Stomach (tissue), 9 donors: ENCODE results near the gene NRAP. TPM values are rescaled to one million over a fixed set of nuclear protein-coding genes. Genes with fewer than 3 reads are reported as not detected.

Experiments
- DNase-seq, 2 donors: peaks; one replicate each; pipeline versions ENCODE4 v3.0.0 to v3.0.0-alpha.2; 2013 to 2019
- H3K27ac ChIP-seq, 5 donors: fragments of 200-600 bp in 4 of 5; sonication (generic) in 4 of 5; one replicate each; pipeline ENCODE4 v1.5.1; 2013 to 2019; ENCODE audit warnings: mild to moderate bottlenecking in 1 of 5, moderate library complexity in 1 of 5
- H3K27me3 ChIP-seq, 3 donors: fragments of 200-600 bp; sonication (generic); one replicate each; pipeline ENCODE4 v1.5.1; 2017 to 2019; ENCODE audit warnings: mixed run types in 1 of 3
- H3K36me3 ChIP-seq, 4 donors: fragments of 200-600 bp; sonication (generic); 1 replicate in 3 of 4; 2 replicates in 1 of 4; pipeline ENCODE4 v1.5.1; 2016 to 2019
- H3K4me1 ChIP-seq, 4 donors: fragments of 200-600 bp; sonication (generic); one replicate each; pipeline ENCODE4 v1.5.1; 2016 to 2019
- H3K4me3 ChIP-seq, 4 donors: fragments of 200-600 bp; sonication (generic) in 3 of 4; one replicate each; pipeline ENCODE4 v1.5.1; 2016 to 2019; ENCODE audit warnings: mild to moderate bottlenecking in 1 of 4
- H3K9me3 ChIP-seq, 4 donors: fragments of 200-600 bp; sonication (generic); one replicate each; pipeline ENCODE4 v1.5.1; 2016 to 2019
- EP300 ChIP-seq: sonication (generic); formaldehyde crosslinking; IDR thresholded peaks from one replicate; pipeline ENCODE4 v1.6.1; 2017; ENCODE audit warnings: antibody characterized with exemption
- POLR2A ChIP-seq, 4 donors: fragments of 450-650 bp; IDR thresholded peaks; one replicate each; pipeline ENCODE4 v1.6.1; 2016; ENCODE audit warnings: antibody characterized with exemption in 4 of 4, control low read depth in 2 of 4, mild to moderate bottlenecking in 1 of 4, moderate library complexity in 1 of 4
- POLR2AphosphoS5 ChIP-seq, 3 donors: sonication (generic); formaldehyde crosslinking; IDR thresholded peaks; one replicate each; pipeline ENCODE4 v1.6.1; 2016; ENCODE audit warnings: antibody characterized with exemption in 3 of 3
- WGBS, 5 donors: extraction: QIAGEN DNeasy Blood & Tissue Kit in 3 of 5; methylation state at CpG; one replicate each; pipeline versions ENCODE4 v1.1.5 to v1.1.7; 2013 to 2018; 5-methylcytosine and 5-hydroxymethylcytosine counted together
- intact Hi-C: fragments of 100-400 bp; cut with DNase I; formaldehyde crosslinking; loops from one replicate; pipeline ENCODE4 v1.15.1; 2023; ENCODE audit warnings: low total_unique reads
- polyA plus RNA-seq, 3 donors: library from polyadenylated mRNA; stranded (reverse); fragments of 200-250 nt; gene quantifications; one replicate each; pipeline ENCODE4 v1.2.3, GENCODE V29; 2013
- total RNA-seq, 5 donors: library from RNA; depleted of rRNA; stranded (reverse); fragments of >200 nt; gene quantifications; one replicate each; pipeline versions ENCODE4 v1.1.0 to v1.2.3, GENCODE V29; 2014 to 2016
- TF ChIP-seq, protein P1 (sequence below), 7 experiments: fragments of 450-650 bp in 4 of 7; fragments of 200-600 bp in 3 of 7; sonication (generic) in 3 of 7; IDR thresholded peaks; one replicate each; pipeline ENCODE4 v1.5.1; 2016 to 2019; ENCODE audit warnings: antibody characterized with exemption in 7 of 7, control low read depth in 2 of 7, mild to moderate bottlenecking in 1 of 7
- donor health status: healthy with polysubstance abuse.
- donor health status: Bipolar disorder and iron deficiency.
- donor health status: healthy.

The NRAP gene
- total and polyA plus RNA-seq, 8 donors: 0.03 to 0.92 (median 0.19) TPM; not detected in 4

DNA sequence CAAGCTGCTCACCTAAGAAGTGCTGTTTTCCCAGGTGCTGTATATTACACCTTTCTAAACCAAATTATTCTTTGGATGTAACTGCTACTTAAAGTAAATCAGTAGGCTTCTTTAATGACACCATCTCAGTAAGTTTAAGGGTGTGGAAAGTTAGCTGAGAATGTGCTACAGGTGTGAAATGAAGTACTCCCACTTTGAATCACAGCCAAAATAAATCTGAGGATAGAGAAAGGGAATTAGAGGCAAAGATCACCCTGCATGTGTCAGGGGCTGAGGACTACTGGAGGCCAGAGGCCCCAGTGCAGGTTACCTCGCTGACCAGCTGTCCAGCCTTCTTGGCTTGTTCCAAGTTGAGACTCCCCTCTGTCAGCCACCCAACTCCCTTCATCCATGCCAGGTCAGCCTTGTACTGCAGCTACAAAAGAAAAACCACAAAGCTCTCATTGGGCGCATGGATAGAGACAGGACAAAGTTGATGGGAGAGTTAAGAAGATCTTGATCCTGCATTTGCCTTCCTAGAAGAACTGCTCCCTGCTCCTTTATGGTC lies 35.2 kb downstream of the NRAP start:
- peaks cover 0 to 12% (median 0%) of the 10 kb centered on the region in 3 donors for H3K27me3 ChIP-seq
- 76 to 93% (median 82%) methylated on average over 2 of the region's 2 CpGs for WGBS, 5 donors
- peaks cover 0 to 21% (median 9%) of the 10 kb centered on the region in 4 donors for H3K4me1 ChIP-seq
- TF ChIP-seq EP300: no peak
- TF ChIP-seq, protein P1, sequence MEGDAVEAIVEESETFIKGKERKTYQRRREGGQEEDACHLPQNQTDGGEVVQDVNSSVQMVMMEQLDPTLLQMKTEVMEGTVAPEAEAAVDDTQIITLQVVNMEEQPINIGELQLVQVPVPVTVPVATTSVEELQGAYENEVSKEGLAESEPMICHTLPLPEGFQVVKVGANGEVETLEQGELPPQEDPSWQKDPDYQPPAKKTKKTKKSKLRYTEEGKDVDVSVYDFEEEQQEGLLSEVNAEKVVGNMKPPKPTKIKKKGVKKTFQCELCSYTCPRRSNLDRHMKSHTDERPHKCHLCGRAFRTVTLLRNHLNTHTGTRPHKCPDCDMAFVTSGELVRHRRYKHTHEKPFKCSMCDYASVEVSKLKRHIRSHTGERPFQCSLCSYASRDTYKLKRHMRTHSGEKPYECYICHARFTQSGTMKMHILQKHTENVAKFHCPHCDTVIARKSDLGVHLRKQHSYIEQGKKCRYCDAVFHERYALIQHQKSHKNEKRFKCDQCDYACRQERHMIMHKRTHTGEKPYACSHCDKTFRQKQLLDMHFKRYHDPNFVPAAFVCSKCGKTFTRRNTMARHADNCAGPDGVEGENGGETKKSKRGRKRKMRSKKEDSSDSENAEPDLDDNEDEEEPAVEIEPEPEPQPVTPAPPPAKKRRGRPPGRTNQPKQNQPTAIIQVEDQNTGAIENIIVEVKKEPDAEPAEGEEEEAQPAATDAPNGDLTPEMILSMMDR (IDR thresholded peaks at IDR 0.05): no peak
- no peak for TF ChIP-seq POLR2A (IDR thresholded peaks at IDR 0.05)
- TF ChIP-seq POLR2AphosphoS5 (IDR thresholded peaks at IDR 0.05): no peak
- no peaks in the 10 kb centered on the region for H3K9me3 ChIP-seq
- intact Hi-C loops: no loop called here
- no peaks in the 10 kb centered on the region for H3K36me3 ChIP-seq
- no peak overlapping the region for H3K4me3 ChIP-seq
- no peak overlapping the region for H3K27ac ChIP-seq
- no peak for DNase-seq

DNA sequence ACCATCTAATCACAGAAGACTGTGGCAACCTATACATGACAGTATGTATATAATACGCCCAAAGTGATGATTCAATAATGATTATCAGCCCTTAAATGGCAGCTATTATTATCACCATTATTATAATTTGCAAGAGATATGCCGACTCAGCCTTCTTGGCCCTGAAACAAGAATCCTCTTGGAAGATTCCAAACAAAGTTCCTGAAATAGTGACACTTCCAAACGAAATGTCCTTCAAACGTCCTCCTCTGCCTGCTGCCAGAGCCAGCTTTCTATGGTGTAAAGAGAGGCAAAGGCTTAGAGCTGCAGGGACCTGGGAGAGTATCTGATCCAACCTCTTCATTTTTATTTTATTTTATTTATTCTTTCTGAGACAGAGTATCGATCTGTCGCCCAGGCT lies 36.0 kb downstream of the NRAP start:
- Histone ChIP-seq H3K4me3 (no peak overlapping the region), H3K27ac (no peak overlapping the region), H3K4me1 (peaks cover 0 to 21% (median 9%) of the 10 kb centered on the region in 4 donors), H3K36me3 (no peaks in the 10 kb centered on the region), H3K9me3 (no peaks in the 10 kb centered on the region), H3K27me3 (peaks cover 0 to 12% (median 0%) of the 10 kb centered on the region in 3 donors)
- DNase-seq: no peak
- intact Hi-C loops: no loop called here
- 60 to 71% (median 69%) methylated on average over 6 of the region's 6 CpGs for WGBS, 5 donors
- TF ChIP-seq POLR2A (IDR thresholded peaks at IDR 0.05): no peak
- TF ChIP-seq EP300: no peak
- no peak for TF ChIP-seq POLR2AphosphoS5 (IDR thresholded peaks at IDR 0.05)
- TF ChIP-seq, protein P1 (IDR thresholded peaks at IDR 0.05): no peak

DNA sequence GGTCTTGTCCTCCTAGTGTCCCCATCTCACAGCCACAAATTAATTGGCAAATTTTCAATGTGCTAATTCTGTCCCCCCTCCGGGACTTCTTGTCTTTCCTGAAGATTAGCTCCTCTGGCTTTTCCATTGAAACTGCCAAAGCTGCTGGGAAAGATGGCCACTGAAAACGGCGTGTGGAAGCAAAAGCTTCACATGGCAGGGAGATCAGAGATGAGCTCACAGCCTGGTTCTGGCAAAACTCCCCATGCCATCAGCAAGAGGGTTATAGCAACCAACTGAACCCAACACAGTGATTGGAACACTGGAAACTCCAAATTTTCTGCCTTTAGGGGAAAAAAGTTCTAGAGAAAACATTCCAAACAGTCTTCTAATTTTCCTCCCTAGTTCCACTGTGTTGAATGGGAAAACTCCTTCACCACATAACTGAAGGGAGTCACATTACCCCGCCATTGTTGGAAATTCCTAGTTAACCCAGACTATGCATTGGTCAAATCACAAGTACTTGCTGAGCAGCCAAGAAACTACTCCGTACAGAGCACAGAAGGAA lies 37.0 kb downstream of the NRAP start:
- intact Hi-C loops: no loop called here
- H3K27ac ChIP-seq: no peak overlapping the region
- H3K36me3 ChIP-seq: no peaks in the 10 kb centered on the region
- H3K27me3 ChIP-seq: peaks cover 0 to 14% (median 0%) of the 10 kb centered on the region in 3 donors
- peaks cover 0 to 13% (median 3%) of the 10 kb centered on the region in 4 donors for H3K4me1 ChIP-seq
- 70 to 75% (median 71%) methylated on average over 5 of the region's 5 CpGs for WGBS, 5 donors
- H3K9me3 ChIP-seq: no peaks in the 10 kb centered on the region
- TF ChIP-seq, protein P1 (IDR thresholded peaks at IDR 0.05): no peak
- TF ChIP-seq EP300: no peak
- no peak for TF ChIP-seq POLR2AphosphoS5 (IDR thresholded peaks at IDR 0.05)
- TF ChIP-seq POLR2A (IDR thresholded peaks at IDR 0.05): no peak
- DNase-seq: no peak
- H3K4me3 ChIP-seq: no peak overlapping the region

DNA sequence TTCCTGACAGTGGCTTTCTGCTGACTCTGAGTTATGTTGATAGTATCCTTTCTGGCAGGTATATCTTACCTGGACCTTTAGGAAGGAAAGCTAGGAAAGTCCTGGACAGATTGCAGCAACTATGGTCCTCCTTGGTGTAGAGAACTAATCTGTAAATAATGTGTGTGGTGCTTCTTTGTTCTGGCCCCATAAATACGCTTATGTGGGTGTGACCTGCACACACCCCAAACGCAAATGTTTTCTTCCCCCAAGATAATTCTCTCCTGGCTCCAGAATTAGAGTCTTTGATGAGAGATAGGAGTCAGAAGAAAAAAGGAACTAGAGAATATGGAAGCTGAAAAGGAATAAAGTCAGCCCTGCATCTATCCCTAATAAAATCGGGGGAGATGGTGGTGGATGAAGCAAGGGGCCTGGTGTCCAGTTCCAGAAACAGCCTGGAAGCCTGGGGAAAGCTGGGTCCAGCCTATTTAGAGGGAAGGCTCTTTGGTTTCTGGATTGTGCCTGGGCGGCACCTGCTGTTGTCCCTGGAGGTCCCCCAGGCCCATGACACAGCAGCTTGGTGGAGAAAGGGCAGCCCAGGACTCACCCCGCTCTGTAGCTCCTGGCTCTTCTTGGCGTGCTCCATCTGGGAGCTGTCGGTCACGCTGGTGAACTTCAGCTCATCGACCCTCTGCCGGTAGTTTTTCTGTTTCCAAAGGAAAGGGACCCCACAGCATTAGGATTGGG lies 38.2 kb downstream of the NRAP start:
- intact Hi-C loops: no loop called here
- Histone ChIP-seq H3K27ac (no peak overlapping the region), H3K4me3 (no peak overlapping the region), H3K4me1 (peaks cover 0 to 5% (median 0%) of the 10 kb centered on the region in 4 donors), H3K9me3 (no peaks in the 10 kb centered on the region), H3K27me3 (peaks cover 0 to 25% (median 0%) of the 10 kb centered on the region in 3 donors), H3K36me3 (no peaks in the 10 kb centered on the region)
- WGBS, 5 donors: 73 to 84% (median 79%) methylated on average over 6 to 10 of the region's 10 CpGs
- TF ChIP-seq, protein P1 (IDR thresholded peaks at IDR 0.05): no peak
- TF ChIP-seq POLR2AphosphoS5 (IDR thresholded peaks at IDR 0.05) (no peak), POLR2A (IDR thresholded peaks at IDR 0.05) (no peak), EP300 (no peak)
- DNase-seq: no peak
